ENCODE measurements around the gene HBD. TPM values are rescaled to one million over a fixed set of nuclear protein-coding genes. Genes with fewer than 3 reads are reported as not detected.

The HBD gene
- total and polyA plus RNA-seq, 9 of the 15 experiments (the other 6 are each of a cell fraction or from before 2014, with no cell fraction given): 11.8 to 169 (median 36.0) TPM

GRCh38 chr11:5275369-5276110, 41.3 kb upstream of the HBD start (continued):
- TF ChIP-seq REST (IDR thresholded peaks at IDR 0.05; ENCODE audit: borderline replicate concordance) (peak; percentile 34; the same call in 1 of the 2 replicates), REST (CRISPR knock-in tag; IDR thresholded peaks at IDR 0.05; ENCODE audit: low read depth) (no peak), ZKSCAN8 (CRISPR knock-in tag; IDR thresholded peaks at IDR 0.05) (no peak), HDAC6 (IDR thresholded peaks at IDR 0.05; ENCODE audit: low read depth, low read length) (no peak), HIVEP1 (CRISPR knock-in tag; IDR thresholded peaks at IDR 0.05) (no peak), TRIM28 (IDR thresholded peaks at IDR 0.05) (peak; percentile 29), ZNF445 (CRISPR knock-in tag; IDR thresholded peaks at IDR 0.05; ENCODE audit: low read depth) (no peak; the same call in 1 of the 2 replicates), ZBTB49 (CRISPR knock-in tag; IDR thresholded peaks at IDR 0.05; ENCODE audit: borderline replicate concordance) (no peak), ZNF41 (CRISPR knock-in tag; conservative IDR thresholded peaks at IDR 0.05) (no peak), NR2C1 (IDR thresholded peaks at IDR 0.05) (no peak), NR2C1 (tag; IDR thresholded peaks at IDR 0.05) (no peak), FOXK2 (conservative IDR thresholded peaks at IDR 0.05 in 1 of 2, IDR thresholded peaks at IDR 0.05 in 1 of 2; ENCODE audit: low read depth in 2 of 2) (peak; percentile 70 to 71), FOSL1 (tag; conservative IDR thresholded peaks at IDR 0.05) (peak; percentile 74), STAG1 (CRISPR knock-in tag; IDR thresholded peaks at IDR 0.05; ENCODE audit: borderline replicate concordance) (no peak), ATF1 (CRISPR knock-in tag; IDR thresholded peaks at IDR 0.05) (no peak), ATF1 (tag; IDR thresholded peaks at IDR 0.05) (peak; percentile 82), DEAF1 (CRISPR knock-in tag; IDR thresholded peaks at IDR 0.05) (no peak)

Data from K562 (cell line).